Epidermal melanocyte (primary cell): ENCODE measurements around the gene GSTT2B.
"Not testable (repeated sequence)": the region's sequence is repeated elsewhere in the genome, so short reads cannot be mapped to it uniquely, and the experiment has no call there.

Experiments
- DNase-seq: peaks from one replicate; pipeline ENCODE4 v3.0.0; 2011; ENCODE audit warnings: low spot score; ENCODE audit not compliant: insufficient read length

GSTT2B gene

GRCh38 chr22:23961084-23961771 lies at the start of gene GSTT2B:
Gene GSTT2B, minus strand, starts transcription at chr22:23961195. Its CDS starts 64 bp downstream, at chr22:23961131.
- not testable (repeated sequence) for DNase-seq

- no peak for DNase-seq
Measured at GRCh38 chr22:24010018-24010391, 49.0 kb upstream of the GSTT2B start.

GRCh38 chr22:24009227-24010017 lies 48.4 kb upstream of the GSTT2B start:
- no peak for DNase-seq

GRCh38 chr22:24008381-24009226 lies 47.6 kb upstream of the GSTT2B start:
- DNase-seq = no peak

GRCh38 chr22:24008022-24008283 lies 47.0 kb upstream of the GSTT2B start:
- no peak for DNase-seq

- no peak for DNase-seq
Measured at GRCh38 chr22:24007253-24008021, 46.4 kb upstream of the GSTT2B start.

- DNase-seq = no peak
Measured at GRCh38 chr22:24006914-24007214, 45.9 kb upstream of the GSTT2B start.

- DNase-seq = no peak
Measured at GRCh38 chr22:24006207-24006913, 45.4 kb upstream of the GSTT2B start.

GRCh38 chr22:24005201-24005600 lies 44.2 kb upstream of the GSTT2B start, which contains the start of gene GSTT4:
Gene GSTT4, minus strand, starts transcription at chr22:24005453. Its CDS starts 97 bp downstream, at chr22:24005356.
- no peak for DNase-seq

- DNase-seq = no peak
Measured at GRCh38 chr22:24003887-24004286, 42.9 kb upstream of the GSTT2B start.

GRCh38 chr22:24002851-24003250 lies 41.9 kb upstream of the GSTT2B start:
- no peak for DNase-seq

- DNase-seq = no peak
Measured at GRCh38 chr22:24002272-24002671, 41.3 kb upstream of the GSTT2B start.

GRCh38 chr22:24001314-24001713 lies 40.3 kb upstream of the GSTT2B start:
- no peak for DNase-seq

GRCh38 chr22:23999779-24000178 lies 38.8 kb upstream of the GSTT2B start:
- not testable (repeated sequence) for DNase-seq

- no peak for DNase-seq
Measured at GRCh38 chr22:23997092-23997491, 36.1 kb upstream of the GSTT2B start.

GRCh38 chr22:23993581-23994177 lies 32.7 kb upstream of the GSTT2B start:
- not testable (repeated sequence) for DNase-seq

- not testable (repeated sequence) for DNase-seq
Measured at GRCh38 chr22:23993080-23993479, 32.1 kb upstream of the GSTT2B start.

- not testable (repeated sequence) for DNase-seq
Measured at GRCh38 chr22:23989583-23990244, 28.7 kb upstream of the GSTT2B start.

- not testable (repeated sequence) for DNase-seq
Measured at GRCh38 chr22:23986538-23987178, 25.7 kb upstream of the GSTT2B start.
